DMS153 (cell line): Measurements from ENCODE around the gene MAN1A1.
"Not testable (repeated sequence)": the region's sequence is repeated elsewhere in the genome, so short reads cannot be mapped to it uniquely, and the experiment has no call there.

Experiments
- DNase-seq: peaks from one replicate; lab custom pipeline; 2025; lab: John Stamatoyannopoulos, UW

The MAN1A1 gene

DNA sequence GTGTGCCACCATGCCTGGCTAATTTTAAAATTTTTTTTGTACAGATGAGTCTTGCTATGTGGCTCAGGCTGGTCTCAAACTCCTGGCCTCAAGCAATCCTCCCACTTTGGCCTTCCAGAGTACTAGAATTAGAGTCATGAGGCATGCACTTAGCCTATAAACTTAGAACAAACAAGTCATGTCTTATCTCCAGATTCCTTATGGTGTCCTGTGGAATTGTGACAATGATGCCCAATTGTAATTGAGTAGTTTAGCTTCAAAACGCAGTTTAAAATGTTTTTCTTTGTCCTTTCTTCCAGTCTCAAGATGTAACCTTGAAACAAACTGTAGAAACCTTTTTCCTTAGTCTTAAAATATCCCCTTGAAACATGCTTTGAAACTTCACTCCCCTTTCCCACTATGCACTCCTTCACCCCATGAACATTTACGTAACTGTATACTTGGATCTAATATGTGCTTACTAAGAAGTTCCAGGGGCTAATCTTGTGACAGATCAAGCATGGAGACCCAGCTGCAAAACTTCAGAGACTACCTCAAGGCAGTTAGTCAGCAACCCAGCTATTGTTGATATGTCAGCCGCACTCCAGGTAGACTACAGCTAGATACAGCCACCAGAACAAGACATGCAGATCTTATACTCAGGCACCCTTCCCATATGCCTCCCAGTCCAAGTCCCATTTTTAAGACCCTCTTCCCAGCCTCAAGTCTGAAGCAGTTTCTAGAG is 46.2 kb downstream of the MAN1A1 start:
- DNase-seq = no peak

DNA sequence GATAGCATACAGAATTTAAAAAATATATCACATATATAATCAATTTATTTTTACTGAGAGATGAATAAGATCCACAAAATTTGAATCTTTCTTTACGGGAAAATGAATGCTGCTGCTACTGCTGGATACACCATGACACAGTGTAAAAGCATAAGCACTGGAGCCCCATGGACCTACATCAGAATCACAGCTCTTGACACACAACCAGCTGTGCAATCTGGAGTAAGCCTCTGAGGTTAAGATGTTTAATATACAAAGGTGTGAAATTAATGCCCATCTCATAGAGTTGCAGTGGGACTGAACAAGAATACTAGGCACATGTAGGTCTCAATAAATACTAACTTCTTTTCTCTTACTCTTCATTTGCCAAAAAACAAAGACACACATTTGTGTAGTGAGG is 48.1 kb downstream of the MAN1A1 start:
- DNase-seq = no peak

DNA sequence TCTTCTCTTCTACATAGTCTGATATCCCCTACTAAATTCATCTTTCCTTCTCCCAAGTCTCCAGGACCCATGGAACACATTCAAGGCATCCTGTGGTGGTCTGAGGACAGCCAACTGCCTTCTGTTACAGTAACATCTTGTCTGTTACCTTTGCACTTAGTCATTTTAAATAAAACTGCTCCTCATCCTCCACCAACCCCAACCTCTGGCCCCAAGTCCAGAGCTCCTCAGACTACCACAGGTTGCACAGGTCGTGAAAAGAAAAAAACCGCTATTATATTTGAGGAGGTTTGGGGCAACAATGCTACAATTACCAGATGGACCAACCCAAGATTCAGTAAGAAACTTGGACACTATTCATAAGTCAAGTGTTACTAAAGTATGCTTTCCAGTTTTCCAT is 49.9 kb downstream of the MAN1A1 start:
- DNase-seq = no peak

DNA sequence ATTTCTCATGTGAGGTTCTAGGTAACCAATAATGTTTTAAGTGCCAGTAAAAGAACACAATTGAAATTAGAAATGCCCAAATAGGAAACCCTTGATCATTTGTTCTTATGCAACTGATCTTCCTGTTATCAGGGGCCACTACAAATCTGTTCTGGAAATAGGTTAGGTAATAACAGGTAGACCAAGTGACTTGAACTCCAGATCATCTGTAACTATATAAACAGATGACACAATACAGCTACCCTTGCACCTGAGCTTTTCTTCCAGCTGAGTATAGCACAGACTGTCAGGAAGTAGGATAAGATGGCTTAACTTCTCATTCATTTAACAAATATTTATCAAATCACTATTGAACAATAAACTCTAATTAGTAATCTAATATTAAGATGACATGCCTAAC is 52.5 kb downstream of the MAN1A1 start:
- no peak for DNase-seq

DNA sequence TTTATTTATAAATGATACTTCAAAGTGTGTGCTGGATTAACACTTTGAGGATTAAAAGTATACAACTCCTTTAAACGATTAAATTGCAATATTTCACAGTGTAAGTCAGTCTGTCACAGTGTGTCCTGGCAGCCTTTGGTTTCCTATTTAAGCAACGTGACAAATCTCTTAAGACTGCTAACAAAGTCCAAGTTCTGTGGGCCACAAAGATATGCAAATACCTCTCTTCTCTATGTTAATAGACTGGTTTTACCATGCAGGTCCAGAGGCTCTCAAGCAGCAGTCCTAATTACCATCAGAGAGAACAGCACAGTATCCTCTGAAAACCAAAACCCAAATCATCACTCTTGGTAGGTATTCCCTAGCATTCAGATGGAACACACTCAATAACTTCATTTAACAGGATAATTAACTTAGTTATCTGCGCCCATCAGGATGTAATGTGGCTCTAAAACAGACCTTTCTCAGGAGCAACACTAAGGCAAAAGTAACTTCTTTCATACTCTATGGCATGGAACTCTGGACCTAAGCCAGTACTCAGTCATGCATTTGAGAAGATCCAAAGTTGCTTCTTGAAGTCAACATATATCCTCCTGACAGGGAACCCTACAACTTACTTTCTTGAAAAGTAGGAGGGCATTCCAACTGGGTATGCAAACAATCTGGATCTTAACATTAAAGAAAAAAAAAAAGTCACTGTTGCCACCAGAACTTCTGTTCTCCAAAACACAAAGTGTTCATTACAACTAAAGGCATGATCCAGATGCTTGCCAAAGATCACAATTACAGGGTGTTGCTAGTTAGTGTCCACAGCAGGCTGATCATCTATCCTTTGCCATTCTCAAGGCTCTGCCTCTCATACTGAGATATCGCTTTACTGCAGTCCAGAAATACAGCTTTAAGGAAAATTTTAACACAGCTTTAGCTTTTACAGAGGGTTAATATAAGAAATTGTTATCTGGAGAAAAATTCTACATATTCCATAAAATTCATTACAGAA is 53.2 kb downstream of the MAN1A1 start:
- DNase-seq = no peak

DNA sequence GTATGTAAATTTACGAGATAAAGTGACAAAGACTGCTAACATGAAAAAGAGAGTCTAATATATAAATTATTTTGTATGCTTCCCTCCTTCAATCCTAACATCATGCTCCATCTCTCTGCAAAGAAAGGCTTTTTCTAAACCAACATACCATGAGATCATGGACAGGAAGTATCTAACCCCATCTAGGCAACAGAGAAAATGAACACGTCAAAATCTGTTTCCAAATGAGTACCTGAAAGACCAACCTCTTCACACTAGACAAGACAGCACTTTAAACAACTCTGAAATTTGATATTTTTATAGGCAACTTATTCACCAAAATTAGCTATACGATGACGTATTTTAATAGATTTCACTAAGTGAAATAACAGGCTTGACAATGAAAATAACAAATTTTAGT is 54.6 kb downstream of the MAN1A1 start:
- DNase-seq = no peak

DNA sequence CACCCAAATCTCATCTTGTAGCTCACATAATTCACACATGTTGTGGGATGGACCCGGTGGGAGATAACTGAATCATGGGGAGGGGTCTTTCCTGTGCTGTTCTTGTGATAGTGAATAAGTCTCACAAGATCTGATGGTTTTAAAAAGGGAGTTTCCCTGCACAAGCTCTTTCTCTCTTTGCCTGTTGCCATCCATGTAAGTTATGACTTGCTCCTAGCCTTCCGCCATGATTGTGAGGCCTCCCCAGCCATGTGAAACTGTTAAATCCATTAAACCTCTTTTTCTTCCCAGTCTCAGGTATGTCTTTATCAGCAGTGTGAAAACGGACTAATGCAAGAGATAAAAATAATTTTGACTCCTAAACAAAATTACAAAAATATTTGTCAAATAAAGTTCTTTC is 58.5 kb downstream of the MAN1A1 start:
- not testable (repeated sequence) for DNase-seq

DNA sequence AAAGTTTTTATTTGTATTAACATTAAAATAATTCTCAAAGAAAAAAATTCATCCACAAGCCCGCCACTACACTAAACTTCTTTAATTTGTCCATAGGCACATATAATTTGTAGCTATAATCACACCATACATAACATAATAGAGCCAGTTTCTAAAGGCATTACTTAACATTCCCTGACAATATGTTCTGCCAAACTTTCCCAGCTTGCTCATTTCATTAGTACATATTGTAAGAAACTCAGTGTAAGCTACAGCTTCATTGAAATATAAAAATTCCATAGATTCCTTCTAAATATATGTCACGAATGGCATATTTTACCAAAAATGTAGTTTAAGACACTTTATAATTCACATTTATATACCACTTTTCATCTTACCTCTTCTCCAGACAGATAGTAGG is 59.3 kb downstream of the MAN1A1 start:
- DNase-seq = no peak

DNA sequence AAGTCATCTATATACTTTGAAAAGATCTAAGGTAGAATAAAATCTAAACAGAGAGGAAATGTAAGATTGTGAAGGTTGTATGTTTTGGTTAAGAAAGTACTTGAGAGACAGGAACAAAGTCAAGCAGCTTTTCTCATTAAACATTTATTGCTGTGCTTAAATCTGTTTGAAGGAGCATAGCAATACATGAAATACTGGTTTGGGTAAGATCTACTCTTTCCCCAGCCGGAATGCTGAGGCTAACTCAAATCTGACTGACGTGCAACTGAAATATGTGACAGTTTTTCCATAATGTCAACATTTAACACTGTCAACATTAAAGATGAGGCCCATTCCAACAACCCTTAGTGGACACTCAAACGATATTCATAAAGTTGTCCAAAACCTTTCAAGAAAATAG is 59.9 kb downstream of the MAN1A1 start:
- no peak for DNase-seq

DNA sequence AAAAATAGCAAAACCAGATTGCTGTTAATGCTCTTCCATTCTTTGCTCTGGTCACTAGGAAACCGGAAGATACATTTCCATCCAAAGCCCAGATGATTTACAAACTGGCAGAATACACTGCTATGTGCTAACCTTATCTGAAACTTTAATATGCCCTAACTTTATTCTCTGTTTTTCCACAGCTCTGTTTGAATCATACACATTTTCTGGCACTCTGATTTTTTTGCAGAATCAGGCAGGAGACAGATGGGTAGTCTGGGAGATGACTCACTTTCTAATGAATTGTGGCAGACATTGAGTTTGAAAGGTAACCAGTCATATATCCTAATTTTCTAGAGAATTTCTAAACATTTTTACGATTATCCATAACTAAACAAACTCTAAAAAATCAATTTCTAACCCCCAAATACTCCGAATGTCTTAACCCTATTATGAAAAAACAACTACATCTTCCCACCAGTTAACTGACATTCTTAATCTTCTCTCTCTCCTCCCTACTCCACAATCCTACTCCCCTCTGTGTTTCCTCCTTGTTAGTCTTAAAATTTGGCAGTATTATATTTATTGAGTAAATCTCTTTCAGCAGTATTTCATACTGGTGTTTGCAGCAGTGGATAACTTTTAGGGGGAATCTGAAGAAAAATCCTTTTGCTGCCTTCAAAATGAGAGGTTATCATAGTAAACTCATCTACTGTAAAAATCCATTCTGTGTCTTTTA is 63.5 kb downstream of the MAN1A1 start:
- no peak for DNase-seq

DNA sequence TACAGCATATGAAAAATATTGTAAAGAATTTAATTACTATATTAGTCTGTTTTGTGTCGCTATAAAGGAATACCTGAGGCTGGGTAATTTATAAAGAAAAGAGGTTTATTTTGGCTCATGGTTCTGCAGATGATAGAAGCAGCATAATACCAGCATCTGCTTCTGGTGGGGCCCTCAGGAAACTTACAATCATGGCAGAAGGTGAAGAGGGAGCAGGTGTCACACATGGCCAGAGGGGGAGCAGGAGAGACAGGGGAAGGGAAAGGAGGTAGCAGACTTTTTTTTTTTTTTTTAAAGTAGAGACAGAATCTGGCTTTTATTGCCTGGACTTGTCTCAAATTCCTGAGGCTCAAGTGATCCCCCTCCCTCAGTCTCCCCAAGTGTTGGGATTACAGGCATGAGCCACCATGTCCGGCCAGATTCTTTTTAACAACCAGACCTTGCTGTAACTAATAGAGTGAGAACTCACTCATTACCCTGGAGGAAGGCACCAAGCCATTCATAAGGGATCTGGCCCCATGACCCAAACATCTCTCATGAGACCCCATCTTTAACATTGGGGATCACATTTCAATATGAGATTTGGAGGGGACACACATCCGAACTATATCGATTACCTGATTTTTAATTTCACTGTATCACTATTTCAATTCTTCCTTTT is 64.6 kb downstream of the MAN1A1 start:
- no peak for DNase-seq

DNA sequence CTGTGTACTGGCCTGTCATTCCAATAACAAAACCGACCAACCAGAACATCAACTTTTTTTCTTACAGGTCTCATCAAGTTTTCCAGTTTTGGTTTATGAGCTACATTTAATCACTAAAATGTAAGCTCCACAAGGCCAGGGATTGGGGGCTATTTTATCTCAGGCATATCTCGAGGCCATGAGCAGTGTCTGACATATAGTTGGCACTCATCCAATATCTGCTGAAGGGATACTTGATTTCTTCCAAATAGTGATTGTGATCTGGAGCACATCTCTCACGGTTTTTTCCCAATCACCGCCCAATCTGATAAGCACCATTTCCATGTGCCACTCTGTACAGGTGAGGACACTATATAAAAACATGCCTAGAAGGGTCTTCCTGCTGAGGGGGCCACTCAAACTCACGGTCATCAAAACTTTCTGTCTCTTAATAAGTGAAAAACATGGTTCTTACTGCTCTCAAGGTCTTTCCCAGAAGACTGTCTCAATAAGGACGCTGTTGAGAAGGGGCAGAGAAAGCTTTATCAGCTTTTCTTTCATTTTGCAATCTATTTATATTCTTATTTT is 65.5 kb downstream of the MAN1A1 start:
- DNase-seq = no peak

DNA sequence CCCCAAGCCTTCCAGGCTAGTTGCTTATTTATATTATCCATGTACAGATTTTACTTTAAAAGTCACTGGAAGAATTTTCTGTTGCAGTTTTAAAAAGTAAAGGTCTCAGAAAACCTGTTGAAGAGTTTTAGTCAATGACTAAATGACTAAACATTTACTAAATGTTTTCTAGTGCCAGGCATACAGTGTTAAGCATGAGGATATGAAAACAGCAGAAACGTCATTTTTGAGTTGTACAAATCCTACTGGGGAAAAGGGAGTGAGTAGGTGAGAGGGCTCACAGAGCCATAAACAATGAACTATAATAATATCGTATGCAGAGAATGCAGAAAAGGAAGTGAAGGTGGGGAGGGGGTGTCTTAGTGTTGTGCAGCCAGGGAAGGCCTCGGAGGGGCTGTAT is 66.3 kb downstream of the MAN1A1 start:
- DNase-seq = no peak

DNA sequence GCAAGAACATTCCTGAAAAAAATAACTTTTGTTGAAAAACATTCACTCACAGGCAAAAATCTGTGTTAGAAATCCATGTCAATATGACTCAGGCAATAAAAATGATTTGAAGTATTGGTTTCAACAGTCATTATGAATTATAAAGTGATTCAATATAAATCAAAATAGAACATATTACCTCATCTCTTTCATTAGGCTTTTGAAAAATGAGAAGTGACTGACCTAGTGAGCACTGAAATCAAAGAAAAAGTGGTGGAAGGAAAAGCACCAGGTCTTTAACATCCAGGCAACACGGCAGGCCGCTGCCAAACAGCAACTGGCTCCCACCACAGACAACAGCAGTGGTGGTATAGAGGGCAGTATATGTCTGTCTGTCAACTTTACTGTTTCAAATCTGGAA is 68.9 kb downstream of the MAN1A1 start:
- DNase-seq = no peak

DNA sequence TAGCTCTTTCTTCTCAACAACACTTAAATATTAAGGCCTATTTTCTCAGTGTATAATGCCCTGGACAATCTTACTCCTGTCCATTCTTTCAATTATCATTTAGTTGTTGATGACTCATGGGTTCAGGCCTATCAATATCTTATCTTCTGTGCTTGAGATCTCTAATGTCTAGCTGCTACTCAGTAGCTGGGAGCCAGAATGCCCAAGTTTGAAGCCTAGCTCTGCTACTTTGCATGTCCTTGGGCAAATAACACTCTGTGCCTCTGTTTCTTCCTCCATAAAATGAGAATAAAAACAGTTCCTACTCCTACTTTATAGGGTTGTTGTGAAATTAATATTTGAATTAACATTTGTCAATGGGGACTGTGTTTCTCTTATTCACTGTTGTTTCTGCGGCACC is 69.5 kb downstream of the MAN1A1 start:
- DNase-seq = no peak

DNA sequence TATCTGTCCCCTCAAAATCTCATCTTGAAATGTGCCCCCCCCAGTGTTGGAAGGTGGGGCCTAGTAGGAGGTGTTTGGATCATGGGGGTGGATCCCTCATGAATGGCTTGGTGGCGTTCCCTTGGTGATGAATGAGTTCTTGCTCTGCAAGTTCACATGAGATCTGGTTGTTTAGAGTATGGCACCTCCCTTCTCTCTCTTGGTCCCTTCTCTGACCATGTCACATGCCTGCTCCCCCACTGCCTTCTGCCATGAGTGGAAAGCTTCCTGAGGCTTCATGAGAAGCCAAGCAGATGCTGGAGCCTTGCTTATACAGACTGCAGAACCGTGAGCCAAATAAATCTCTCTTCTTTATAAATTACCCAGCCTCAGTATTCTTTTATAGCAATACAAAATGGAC is 70.9 kb downstream of the MAN1A1 start:
- DNase-seq = no peak

DNA sequence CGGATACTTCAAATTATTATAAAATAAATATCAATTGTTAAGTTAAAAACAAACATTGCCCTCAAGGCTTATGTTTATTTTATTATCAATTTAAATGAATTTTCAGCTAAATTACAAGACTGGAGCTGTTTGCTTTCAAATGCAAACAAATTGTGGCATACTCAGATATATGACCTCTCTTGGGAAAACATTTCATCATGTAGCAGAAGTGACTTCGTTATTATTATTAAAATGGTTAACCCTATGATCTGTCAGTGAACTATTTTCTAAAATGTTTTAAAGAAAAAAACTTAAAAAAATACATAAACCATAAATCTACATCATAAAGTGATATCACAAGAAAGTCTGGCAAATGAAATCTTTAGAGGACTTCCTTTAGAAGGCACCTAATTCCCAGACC is 72.5 kb downstream of the MAN1A1 start:
- DNase-seq = no peak

DNA sequence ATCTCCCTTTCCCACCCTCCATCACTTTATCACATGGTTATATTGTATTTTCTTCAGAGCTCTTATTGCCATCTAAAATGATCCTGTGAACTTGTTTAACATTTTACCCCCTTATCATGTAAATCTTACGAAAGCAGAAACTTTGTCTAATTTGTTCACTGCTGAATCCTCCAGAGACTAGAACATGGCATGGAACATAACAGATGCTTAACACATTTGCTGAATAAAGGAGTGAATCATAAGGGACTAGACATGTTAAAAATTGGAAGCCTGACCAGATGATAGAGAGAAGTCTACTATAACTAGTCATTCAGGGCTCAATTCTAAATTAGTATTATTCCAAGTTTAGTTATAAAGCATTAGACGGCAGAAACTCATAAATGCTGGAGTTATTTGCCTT is 73.3 kb downstream of the MAN1A1 start:
- no peak for DNase-seq

DNA sequence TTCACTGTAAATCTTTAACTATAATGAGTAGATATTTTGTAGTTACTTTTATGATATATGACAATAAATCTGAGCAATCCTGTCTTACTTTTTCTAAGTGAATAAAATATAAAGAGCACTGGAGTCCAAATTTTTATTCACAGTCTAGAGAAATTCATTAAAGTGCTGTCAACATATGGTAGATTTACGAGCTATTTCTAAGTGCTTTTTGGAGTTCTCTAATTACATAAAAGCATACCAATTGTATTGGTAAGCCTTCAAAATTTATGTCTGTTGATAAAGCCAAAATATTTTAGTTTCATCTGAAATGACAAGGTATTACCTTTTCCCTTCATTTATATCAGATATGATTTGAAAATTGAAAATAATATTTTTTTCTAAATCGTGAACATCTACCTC is 75.4 kb downstream of the MAN1A1 start:
- DNase-seq = no peak

DNA sequence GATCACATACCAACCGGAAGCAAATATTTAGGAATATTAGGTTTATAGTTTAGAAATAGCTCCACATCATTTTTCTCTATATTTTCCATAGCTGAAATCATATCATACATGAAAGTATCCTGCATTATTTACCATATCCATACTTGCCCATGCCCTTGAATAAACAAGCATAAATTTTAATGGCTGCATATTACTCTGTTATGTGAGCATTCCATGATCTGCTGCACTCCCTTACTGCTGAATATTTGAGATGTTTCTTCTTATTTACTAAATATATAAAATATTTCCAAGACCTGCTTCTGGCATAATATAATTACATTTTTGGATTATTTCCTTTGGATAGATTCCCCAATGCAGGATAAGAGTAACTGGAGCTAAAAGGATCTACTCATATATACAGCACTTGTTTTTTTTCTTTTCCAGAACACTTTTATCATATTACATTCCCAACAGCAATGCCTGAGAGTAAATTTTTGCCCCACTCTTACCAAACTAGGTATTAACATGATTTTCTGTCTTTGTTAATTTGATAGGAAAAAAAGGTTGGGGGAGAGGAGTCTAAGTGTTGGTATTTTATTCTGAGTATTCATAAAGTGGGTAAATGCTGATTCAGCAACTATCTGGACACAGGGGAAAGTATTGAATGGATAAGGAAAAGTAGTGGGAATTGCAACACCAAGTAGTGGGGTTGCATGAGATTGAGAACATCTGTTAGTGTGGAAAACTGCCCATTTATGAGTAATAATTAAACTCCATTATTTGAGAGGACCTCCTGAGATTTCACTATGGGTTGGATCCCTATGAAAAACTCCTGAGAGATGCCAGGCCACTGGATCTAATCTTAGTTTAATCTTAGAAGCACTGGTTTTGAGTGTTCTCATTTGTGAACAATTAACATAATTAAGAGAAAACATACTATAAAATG is 76.0 kb downstream of the MAN1A1 start:
- no peak for DNase-seq

DNA sequence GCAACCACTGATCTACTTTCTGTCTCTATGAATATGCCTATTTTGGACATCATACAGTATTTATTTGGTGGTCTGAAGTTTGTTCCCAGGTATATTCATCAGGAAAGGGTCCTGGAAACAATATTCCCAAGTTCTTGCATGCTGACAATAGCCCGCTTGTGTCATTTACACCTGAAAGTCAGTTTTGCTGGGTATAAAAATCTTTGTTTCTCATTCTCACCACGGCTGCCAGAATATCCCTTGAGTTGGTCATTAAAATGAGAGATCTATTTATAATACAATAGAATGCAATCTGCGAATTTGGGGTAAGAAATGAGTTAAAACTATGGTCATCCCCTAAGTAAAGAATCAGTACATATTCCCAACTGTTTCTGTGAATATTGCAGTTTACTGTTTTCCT is 79.0 kb downstream of the MAN1A1 start:
- no peak for DNase-seq
